ENCODE measurements around the gene FGF12. TPM values are rescaled to one million over a fixed set of nuclear protein-coding genes. Genes with fewer than 3 reads are reported as not detected.
A peak's percentile ranks its signal among the peaks of the same experiment; 100 is the strongest.

FGF12 gene
- total and polyA plus RNA-seq, 2 of the 13 experiments (the other 11 are each of a cell fraction or from before 2014, with no cell fraction given) = 0.07 TPM; not detected in 1

GRCh38 chr3:192772240-192772894 lies 45.0 kb upstream of the FGF12 start:
- H3K79me2 ChIP-seq (ENCODE audit: insufficient read depth, low read length) = no peaks in the 10 kb centered on the region
- H3K9me3 ChIP-seq (ENCODE audit: low read length) = peaks cover 14% of the 10 kb centered on the region; the same call in 1 of the 2 replicates
- DNase-seq (ENCODE audit: low spot score) = peak; percentile 2
- ATAC-seq = peak; percentile 85
- H3K9ac ChIP-seq (ENCODE audit: insufficient read depth, low read depth, low read length) = no peak overlapping the region
- no peak overlapping the region for H3K4me3 ChIP-seq (replicated peaks in 1 of 3; ENCODE audit: insufficient read depth in 1 of 3, low read depth in 2 of 3, low read length in 3 of 3)
- BruUV-seq (replicated peaks) = no TSS peak
- 6% methylated on average over 5 of the region's 5 CpGs for WGBS (ENCODE audit: low lambda C conversion rate)
- no peaks in the 10 kb centered on the region for H3K36me3 ChIP-seq (replicated peaks in 1 of 2; ENCODE audit: control insufficient read depth in 1 of 2, insufficient read depth in 2 of 2, low read length in 2 of 2)
- no peak for FAIRE-seq
- intact Hi-C loops (cut with micrococcal nuclease; ENCODE audit: unreplicated experiment) = loop anchor here (1.0 kb wide), 1 partner anchor 206 kb away; no protein-coding TSS in a partner anchor
- CTCF ChIA-PET (ENCODE audit: low intra/inter-chr PET ratio, low total read pairs) = no interaction called here
- TF ChIP-seq CTCF (CRISPR knock-in tag; IDR thresholded peaks at IDR 0.05) (peak; percentile 54), ZBTB7B (CRISPR knock-in tag; IDR thresholded peaks at IDR 0.05) (no peak)
- H2AFZ ChIP-seq (ENCODE audit: low read length) = no peak overlapping the region
- in situ Hi-C loops (cut with HindIII; ENCODE audit: extremely low pct_ligation_motif_present, low pct_unique_long_range_greater_than_20kb) = no loop called here
- no peaks in the 10 kb centered on the region for H3K4me1 ChIP-seq (ENCODE audit: insufficient read depth, low read length)
- POLR2A ChIA-PET = no interaction called here
- H3K4me2 ChIP-seq (ENCODE audit: low read depth, low read length) = no peak overlapping the region
- H4K20me1 ChIP-seq (ENCODE audit: insufficient read depth, low read length) = no peaks in the 10 kb centered on the region
- H3K27ac ChIP-seq (ENCODE audit: extremely low read length, insufficient read depth, low read length) = no peak overlapping the region
- H3K27me3 ChIP-seq (ENCODE audit: control insufficient read depth in 1 of 2, insufficient read depth in 2 of 2, low read length in 2 of 2) = no peaks in the 10 kb centered on the region; a peak in 1 of 5 replicates

- H3K79me2 ChIP-seq (ENCODE audit: insufficient read depth, low read length) = no peaks in the 10 kb centered on the region
- FAIRE-seq (no peak), ATAC-seq (no peak), DNase-seq (ENCODE audit: low spot score) (no peak)
- H3K36me3 ChIP-seq (replicated peaks in 1 of 2; ENCODE audit: control insufficient read depth in 1 of 2, insufficient read depth in 2 of 2, low read length in 2 of 2) = no peaks in the 10 kb centered on the region
- H3K27me3 ChIP-seq (ENCODE audit: control insufficient read depth in 1 of 2, insufficient read depth in 2 of 2, low read length in 2 of 2) = no peaks in the 10 kb centered on the region
- intact Hi-C loops (cut with micrococcal nuclease; ENCODE audit: unreplicated experiment) = no loop called here
- CTCF ChIA-PET (ENCODE audit: low intra/inter-chr PET ratio, low total read pairs) = no interaction called here
- H2AFZ ChIP-seq (ENCODE audit: low read length) = no peak overlapping the region
- no peak overlapping the region for H3K9ac ChIP-seq (ENCODE audit: insufficient read depth, low read depth, low read length)
- no peaks in the 10 kb centered on the region for H3K9me3 ChIP-seq (ENCODE audit: low read length)
- H3K4me1 ChIP-seq (ENCODE audit: insufficient read depth, low read length) = no peaks in the 10 kb centered on the region
- no peak overlapping the region for H3K4me3 ChIP-seq (replicated peaks in 1 of 3; ENCODE audit: insufficient read depth in 1 of 3, low read depth in 2 of 3, low read length in 3 of 3)
- H4K20me1 ChIP-seq (ENCODE audit: insufficient read depth, low read length) = no peaks in the 10 kb centered on the region
- H3K4me2 ChIP-seq (ENCODE audit: low read depth, low read length) = no peak overlapping the region
- no TSS peak for BruUV-seq (replicated peaks)
- in situ Hi-C loops (cut with HindIII; ENCODE audit: extremely low pct_ligation_motif_present, low pct_unique_long_range_greater_than_20kb) = no loop called here
- TF ChIP-seq BORCS8-MEF2B (CRISPR knock-in tag; IDR thresholded peaks at IDR 0.05) = no peak
- TF ChIP-seq JARID2 (CRISPR knock-in tag; IDR thresholded peaks at IDR 0.05; ENCODE audit: insufficient replicate concordance) = no peak
- POLR2A ChIA-PET = no interaction called here
- no peak overlapping the region for H3K27ac ChIP-seq (ENCODE audit: extremely low read length, insufficient read depth, low read length)
- WGBS (ENCODE audit: low lambda C conversion rate) = 0% methylated on average over 4 of the region's 7 CpGs
Observed at GRCh38 chr3:192758654-192759053, 31.3 kb upstream of the FGF12 start.

All from HepG2 (cell line).